Prostate gland (tissue), 2 donors: ENCODE results near the gene FBN2. TPM values are rescaled to one million over a fixed set of nuclear protein-coding genes. Genes with fewer than 3 reads are reported as not detected.

Experiments
- DNase-seq: peaks from one replicate; pipeline ENCODE4 v3.0.0-alpha.2; 2019; ENCODE audit warnings: low spot score
- H3K27ac ChIP-seq, 2 donors: fragments of 200-600 bp; sonication (generic); 2 replicates each; pipeline ENCODE4 v1.5.1; 2017 to 2019
- H3K27me3 ChIP-seq: fragments of 200-600 bp; sonication (generic); replicated peaks from 2 replicates; pipeline ENCODE4 v1.5.1; 2019; ENCODE audit not compliant: insufficient read depth
- H3K36me3 ChIP-seq, 2 donors: fragments of 200-600 bp; sonication (generic); 1 replicate in 1 of 2; 2 replicates in 1 of 2; pipeline versions ENCODE4 v1.5.1 to v1.8.1; 2017 to 2019
- H3K4me1 ChIP-seq: fragments of 200-600 bp; sonication (generic); replicated peaks from 2 replicates; pipeline ENCODE4 v1.5.1; 2019
- H3K4me3 ChIP-seq, 2 donors: fragments of 200-600 bp; sonication (generic); 2 replicates each; pipeline ENCODE4 v1.5.1; 2017 to 2019
- H3K9me3 ChIP-seq: fragments of 200-600 bp; sonication (generic); 2 replicates; pipeline ENCODE4 v1.5.1; 2017
- CTCF ChIP-seq, 4 experiments: fragments of 200-600 bp in 2 of 4; fragments of 450-650 bp in 2 of 4; sonication (generic) in 2 of 4; IDR thresholded peaks; 1 replicate in 3 of 4; 2 replicates in 1 of 4; pipeline ENCODE4 v1.5.1; 2016 to 2019; ENCODE audit warnings: antibody characterized with exemption in 4 of 4, mild to moderate bottlenecking in 2 of 4, moderate library complexity in 2 of 4
- POLR2A ChIP-seq: fragments of 450-650 bp; IDR thresholded peaks from one replicate; pipeline ENCODE4 v1.6.1; 2016; ENCODE audit warnings: antibody characterized with exemption, mild to moderate bottlenecking
- POLR2AphosphoS5 ChIP-seq: sonication (generic); formaldehyde crosslinking; IDR thresholded peaks from one replicate; pipeline ENCODE4 v1.6.1; 2017; ENCODE audit warnings: antibody characterized with exemption
- WGBS: methylation state at CpG from one replicate; pipeline ENCODE4 v1.1.5; 2018; 5-methylcytosine and 5-hydroxymethylcytosine counted together
- intact Hi-C: fragments of 100-400 bp; cut with DNase I; formaldehyde crosslinking; loops from one replicate; pipeline ENCODE4 v1.14.2; 2022
- total RNA-seq, 2 donors: library from RNA; depleted of rRNA; stranded (reverse); fragments of >200 nt; gene quantifications; one replicate each; pipeline ENCODE4 v1.1.0, GENCODE V29; 2016

The FBN2 gene
- total RNA-seq, 2 donors from 2014 or later = 0.82 to 6.6 TPM

DNA sequence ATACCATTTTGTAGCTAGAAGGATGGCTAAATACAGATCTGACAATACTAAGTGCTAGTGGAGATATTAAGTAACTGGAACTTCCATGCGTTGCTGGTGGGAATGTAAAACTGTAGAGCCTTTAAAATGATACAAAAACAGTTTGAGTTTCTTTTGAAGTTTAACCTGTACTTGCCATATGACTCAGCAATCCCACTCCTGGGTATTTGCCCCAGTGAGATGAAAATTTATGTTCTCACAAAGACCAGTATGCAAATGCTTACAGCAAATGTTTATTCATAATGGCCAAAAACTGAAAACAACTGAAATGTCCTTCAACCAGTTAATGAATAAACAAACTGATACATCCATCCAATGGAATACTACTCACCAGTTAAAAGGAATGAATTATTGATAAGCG lies 317.2 kb downstream of the FBN2 start:
- no peaks in the 10 kb centered on the region for H3K4me1 ChIP-seq
- 95% methylated on average over 2 of the region's 2 CpGs for WGBS
- H3K27ac ChIP-seq = no peak overlapping the region
- TF ChIP-seq CTCF (IDR thresholded peaks at IDR 0.05) = no peak
- TF ChIP-seq POLR2A = no peak
- TF ChIP-seq POLR2AphosphoS5 = no peak
- H3K4me3 ChIP-seq = no peak overlapping the region
- intact Hi-C loops = no loop called here
- no peaks in the 10 kb centered on the region for H3K9me3 ChIP-seq
- no peaks in the 10 kb centered on the region for H3K27me3 ChIP-seq
- no peak for DNase-seq
- no peaks in the 10 kb centered on the region for H3K36me3 ChIP-seq

DNA sequence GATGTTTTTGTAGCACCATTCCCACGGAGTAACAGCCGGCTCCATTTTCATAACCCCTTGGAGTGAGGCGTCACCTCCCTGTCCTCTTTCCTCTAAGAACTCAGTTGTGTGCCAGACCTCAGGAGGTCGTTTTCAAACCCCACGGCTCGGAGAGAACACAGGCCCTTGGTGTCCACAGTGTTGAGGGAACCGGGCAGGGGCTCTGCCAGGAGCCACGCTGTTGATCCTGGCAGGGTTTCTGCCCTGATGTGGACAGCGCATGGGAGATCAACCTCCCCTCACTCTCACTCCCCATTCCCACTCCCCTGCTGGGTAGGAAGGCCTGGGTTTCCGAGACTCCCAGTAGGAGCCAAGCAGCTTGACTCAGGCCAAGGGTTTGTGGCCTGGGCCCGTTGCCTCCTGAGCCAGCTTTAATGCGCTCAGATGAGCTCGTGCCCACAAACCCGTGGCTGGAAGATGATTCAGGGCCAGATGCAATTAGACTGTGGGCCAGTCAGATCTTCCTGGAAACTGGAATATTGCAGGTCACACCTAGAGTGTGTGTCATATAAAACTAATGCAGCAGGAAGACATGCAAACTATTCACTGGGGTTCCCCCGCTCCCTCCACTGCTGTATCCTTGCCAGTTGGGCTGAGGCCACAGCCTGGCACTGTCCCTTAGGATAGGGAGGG lies 321.0 kb downstream of the FBN2 start:
- no peaks in the 10 kb centered on the region for H3K36me3 ChIP-seq
- DNase-seq = no peak
- no peaks in the 10 kb centered on the region for H3K9me3 ChIP-seq
- H3K27me3 ChIP-seq = no peaks in the 10 kb centered on the region
- intact Hi-C loops = loop anchor here (10.0 kb wide), 1 partner anchor 1548 kb away; no protein-coding TSS in a partner anchor
- no peak overlapping the region for H3K4me3 ChIP-seq
- no peak for TF ChIP-seq CTCF (IDR thresholded peaks at IDR 0.05)
- no peak for TF ChIP-seq POLR2AphosphoS5
- TF ChIP-seq POLR2A = no peak
- 58% methylated on average over 15 of the region's 15 CpGs for WGBS
- H3K27ac ChIP-seq = no peak overlapping the region
- no peaks in the 10 kb centered on the region for H3K4me1 ChIP-seq

GRCh38 chr5:128216285-128216684 lies 321.8 kb downstream of the FBN2 start:
- TF ChIP-seq POLR2AphosphoS5 = no peak
- no peak for TF ChIP-seq POLR2A
- TF ChIP-seq CTCF (IDR thresholded peaks at IDR 0.05) = no peak
- no peaks in the 10 kb centered on the region for H3K36me3 ChIP-seq
- no peak overlapping the region for H3K27ac ChIP-seq
- no peaks in the 10 kb centered on the region for H3K9me3 ChIP-seq
- WGBS = 86% methylated on average over 7 of the region's 7 CpGs
- DNase-seq = no peak
- intact Hi-C loops = loop anchor here (10.0 kb wide), 1 partner anchor 1549 kb away; no protein-coding TSS in a partner anchor
- no peak overlapping the region for H3K4me3 ChIP-seq
- no peaks in the 10 kb centered on the region for H3K4me1 ChIP-seq
- no peaks in the 10 kb centered on the region for H3K27me3 ChIP-seq

DNA sequence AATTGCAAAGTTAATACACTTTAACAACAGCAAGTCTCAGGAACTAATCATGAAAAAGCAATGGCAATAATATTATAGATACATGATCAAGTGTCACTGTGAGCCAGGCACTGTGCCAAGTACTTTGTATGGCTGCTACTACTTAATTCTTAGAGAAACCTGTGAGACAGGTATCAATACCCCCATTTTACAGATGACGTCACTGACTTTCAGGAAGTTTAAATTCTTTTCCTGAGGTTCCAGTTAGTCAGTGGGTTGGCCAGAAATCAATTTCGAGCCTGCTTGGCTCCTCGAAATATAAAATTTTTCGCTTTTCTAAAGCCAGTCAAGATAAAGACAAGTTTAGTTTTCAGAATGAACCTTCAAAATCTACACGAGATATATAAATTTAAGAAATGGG lies 324.2 kb downstream of the FBN2 start:
- no peaks in the 10 kb centered on the region for H3K36me3 ChIP-seq
- no peak for DNase-seq
- TF ChIP-seq CTCF (IDR thresholded peaks at IDR 0.05) = no peak
- TF ChIP-seq POLR2A = no peak
- TF ChIP-seq POLR2AphosphoS5 = no peak
- intact Hi-C loops = loop anchor here (2.0 to 10.0 kb wide), 3 partner anchors 285 to 1551 kb away; no protein-coding TSS in a partner anchor
- no peak overlapping the region for H3K27ac ChIP-seq
- no peaks in the 10 kb centered on the region for H3K9me3 ChIP-seq
- H3K4me3 ChIP-seq = no peak overlapping the region
- 82% methylated on average over 5 of the region's 5 CpGs for WGBS
- no peaks in the 10 kb centered on the region for H3K27me3 ChIP-seq
- H3K4me1 ChIP-seq = no peaks in the 10 kb centered on the region

GRCh38 chr5:128213340-128213739 lies 324.7 kb downstream of the FBN2 start:
- H3K27me3 ChIP-seq = no peaks in the 10 kb centered on the region
- no peak overlapping the region for H3K4me3 ChIP-seq
- DNase-seq = peak; percentile 58
- TF ChIP-seq POLR2AphosphoS5 (peak; percentile 25), CTCF (IDR thresholded peaks at IDR 0.05) (peak in 3 of 4 experiments; percentile 66 to 83 (median 72)), POLR2A (no peak)
- intact Hi-C loops = loop anchor here (2.0 to 10.0 kb wide), 3 partner anchors 285 to 1551 kb away; no protein-coding TSS in a partner anchor
- 9% methylated on average over 4 of the region's 4 CpGs for WGBS
- no peaks in the 10 kb centered on the region for H3K4me1 ChIP-seq
- no peak overlapping the region for H3K27ac ChIP-seq
- H3K36me3 ChIP-seq = no peaks in the 10 kb centered on the region
- H3K9me3 ChIP-seq = no peaks in the 10 kb centered on the region
